Keratinocyte (primary cell): Measurements from ENCODE around the gene IMPDH2. TPM values are rescaled to one million over a fixed set of nuclear protein-coding genes. Genes with fewer than 3 reads are reported as not detected.

ENCODE experiments used
- DNase-seq: peaks from one replicate; pipeline ENCODE4 v3.0.0-alpha.2; 2011; ENCODE audit warnings: low read depth, missing footprints, low spot score
- FAIRE-seq: peaks from 2 replicates; lab custom pipeline; 2011; peaks lifted over from hg19 to GRCh38; lab: Jason Lieb, UNC
- H2AFZ ChIP-seq: 2 replicates; pipeline ENCODE4 v1.6.0; 2012; ENCODE audit warnings: low read length, control low read depth, inconsistent platforms; ENCODE audit not compliant: control insufficient read depth
- H3K27ac ChIP-seq: 2 replicates; pipeline ENCODE4 v1.5.1; 2011; ENCODE audit warnings: low read length; ENCODE audit not compliant: control insufficient read depth, insufficient read depth
- H3K27me3 ChIP-seq: 3 replicates; pipeline ENCODE4 v1.6.0; 2011; ENCODE audit warnings: low read length; ENCODE audit not compliant: control insufficient read depth, insufficient read depth; ENCODE audit errors: extremely low read depth
- H3K36me3 ChIP-seq, 2 experiments: 2 replicates in 1 of 2; 3 replicates in 1 of 2; pipeline ENCODE4 v1.5.1; 2011; ENCODE audit warnings: low read length in 2 of 2, mild to moderate bottlenecking in 1 of 2; ENCODE audit not compliant: control insufficient read depth in 2 of 2, insufficient read depth in 2 of 2; ENCODE audit errors: extremely low read depth in 1 of 2
- H3K4me1 ChIP-seq: 3 replicates; pipeline ENCODE4 v1.5.1; 2011; ENCODE audit warnings: low read length; ENCODE audit not compliant: control insufficient read depth, insufficient read depth; ENCODE audit errors: extremely low read depth
- H3K4me2 ChIP-seq: 3 replicates; pipeline ENCODE4 v1.6.0; 2011; ENCODE audit warnings: low read depth, low read length; ENCODE audit not compliant: control insufficient read depth, insufficient read depth; ENCODE audit errors: extremely low read depth
- H3K4me3 ChIP-seq, 3 experiments: fragments of 200-600 bp in 1 of 3; sonication (generic) in 1 of 3; 2 replicates in 2 of 3; 3 replicates in 1 of 3; pipeline ENCODE4 v1.5.1; 2011 to 2016; ENCODE audit warnings: low read length in 3 of 3, mild to moderate bottlenecking in 3 of 3, control low read depth in 2 of 3, inconsistent platforms in 1 of 3, low read depth in 1 of 3, mixed read lengths in 1 of 3, mixed run types in 1 of 3, moderate library complexity in 1 of 3; ENCODE audit not compliant: control insufficient read depth in 2 of 3, insufficient read depth in 2 of 3; ENCODE audit errors: extremely low read depth in 1 of 3
- H3K79me2 ChIP-seq: 2 replicates; pipeline ENCODE4 v1.6.0; 2012; ENCODE audit warnings: low read length; ENCODE audit not compliant: control insufficient read depth, insufficient read depth
- H3K9ac ChIP-seq: 3 replicates; pipeline ENCODE4 v1.6.0; 2011; ENCODE audit warnings: low read length; ENCODE audit not compliant: control insufficient read depth, insufficient read depth; ENCODE audit errors: extremely low read depth
- H3K9me1 ChIP-seq: 3 replicates; pipeline ENCODE4 v1.6.0; 2011; ENCODE audit warnings: low read length; ENCODE audit not compliant: control insufficient read depth, insufficient read depth; ENCODE audit errors: extremely low read depth
- H3K9me3 ChIP-seq: 2 replicates; pipeline ENCODE4 v1.5.1; 2012; ENCODE audit warnings: low read depth, low read length; ENCODE audit not compliant: control insufficient read depth
- H4K20me1 ChIP-seq: 3 replicates; pipeline ENCODE4 v1.6.0; 2011; ENCODE audit warnings: low read length; ENCODE audit not compliant: control insufficient read depth, insufficient read depth; ENCODE audit errors: extremely low read depth
- EZH2 ChIP-seq: IDR thresholded peaks from one replicate; pipeline ENCODE4 v1.6.1; 2012; ENCODE audit warnings: inconsistent platforms, mild to moderate bottlenecking, low read length, moderate library complexity
- dilution Hi-C: fragments of 300-500 bp; cut with MboI; formaldehyde crosslinking; loops from one replicate; pipeline ENCODE4 v1.7.0; 2020; ENCODE audit warnings: low sequenced_read_pairs; ENCODE audit not compliant: extremely low pct_ligation_motif_present
- polyA plus RNA-seq, 5 experiments: library from polyadenylated mRNA; depleted of rRNA in 3 of 5; stranded (reverse) in 3 of 5; stranded (forward) in 1 of 5; unstranded in 1 of 5; fragments of >200 nt; gene quantifications; 1 replicate in 1 of 5; 2 replicates in 3 of 5; 3 replicates in 1 of 5; pipeline versions ENCODE4 v1.2.1 to v1.2.3, GENCODE V29; 2011 to 2012; ENCODE audit warnings: missing spikeins in 2 of 5, low read depth in 1 of 5, low replicate concordance in 1 of 5
- TF ChIP-seq, protein P1 (sequence below), 3 experiments: IDR thresholded peaks in 1 of 3; conservative IDR thresholded peaks in 1 of 3; optimal IDR thresholded peaks in 1 of 3; 2 replicates in 2 of 3; 3 replicates in 1 of 3; pipeline versions ENCODE3 to v1.5.1; 2011; ENCODE audit warnings: low read length in 3 of 3, mild to moderate bottlenecking in 3 of 3, moderate library complexity in 2 of 3, control low read depth in 1 of 3, inconsistent platforms in 1 of 3; ENCODE audit not compliant: insufficient read depth in 2 of 3; ENCODE audit errors: extremely low read depth in 1 of 3

Gene IMPDH2
- polyA plus RNA-seq, 1 donor (not counting 4 experiments of a cell fraction or from before 2014, with no cell fraction given): 221 TPM

DNA sequence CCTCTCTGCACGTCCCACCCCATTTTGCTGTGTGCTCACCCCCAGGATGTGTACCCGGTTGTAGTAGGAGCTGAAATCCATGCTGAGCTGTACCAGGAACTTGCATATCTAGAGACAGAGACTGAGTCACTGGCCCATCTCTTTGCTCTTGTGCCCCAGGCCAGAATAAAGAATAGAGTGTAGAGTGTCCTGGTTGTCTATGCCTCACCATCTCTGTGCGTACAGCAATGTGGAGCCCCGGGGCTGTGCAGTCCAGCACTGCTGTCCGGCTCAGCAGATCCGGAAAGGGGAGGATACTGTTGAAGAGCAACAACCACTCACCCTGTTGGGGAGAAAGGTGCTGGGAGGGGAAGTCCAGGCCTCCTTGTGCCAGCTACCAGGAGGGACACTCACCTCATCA is 13.4 kb downstream of the IMPDH2 start:
- H3K9ac ChIP-seq: no peak overlapping the region
- no peaks in the 10 kb centered on the region for H3K27me3 ChIP-seq
- TF ChIP-seq, protein P1, sequence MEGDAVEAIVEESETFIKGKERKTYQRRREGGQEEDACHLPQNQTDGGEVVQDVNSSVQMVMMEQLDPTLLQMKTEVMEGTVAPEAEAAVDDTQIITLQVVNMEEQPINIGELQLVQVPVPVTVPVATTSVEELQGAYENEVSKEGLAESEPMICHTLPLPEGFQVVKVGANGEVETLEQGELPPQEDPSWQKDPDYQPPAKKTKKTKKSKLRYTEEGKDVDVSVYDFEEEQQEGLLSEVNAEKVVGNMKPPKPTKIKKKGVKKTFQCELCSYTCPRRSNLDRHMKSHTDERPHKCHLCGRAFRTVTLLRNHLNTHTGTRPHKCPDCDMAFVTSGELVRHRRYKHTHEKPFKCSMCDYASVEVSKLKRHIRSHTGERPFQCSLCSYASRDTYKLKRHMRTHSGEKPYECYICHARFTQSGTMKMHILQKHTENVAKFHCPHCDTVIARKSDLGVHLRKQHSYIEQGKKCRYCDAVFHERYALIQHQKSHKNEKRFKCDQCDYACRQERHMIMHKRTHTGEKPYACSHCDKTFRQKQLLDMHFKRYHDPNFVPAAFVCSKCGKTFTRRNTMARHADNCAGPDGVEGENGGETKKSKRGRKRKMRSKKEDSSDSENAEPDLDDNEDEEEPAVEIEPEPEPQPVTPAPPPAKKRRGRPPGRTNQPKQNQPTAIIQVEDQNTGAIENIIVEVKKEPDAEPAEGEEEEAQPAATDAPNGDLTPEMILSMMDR (optimal IDR thresholded peaks at IDR 0.05 in 1 of 3, IDR thresholded peaks at IDR 0.05 in 1 of 3, conservative IDR thresholded peaks at IDR 0.05 in 1 of 3; ENCODE audit: extremely low read depth in 1 of 3, insufficient read depth in 2 of 3, low read length in 3 of 3): no peak
- TF ChIP-seq EZH2: no peak
- no peaks in the 10 kb centered on the region for H3K9me3 ChIP-seq
- DNase-seq: no peak
- H3K36me3 ChIP-seq: peaks cover 15 to 52% of the 10 kb centered on the region in 2 experiments
- dilution Hi-C loops: no loop called here
- no peak overlapping the region for H3K4me2 ChIP-seq
- no peak overlapping the region for H3K4me3 ChIP-seq
- peaks cover 8% of the 10 kb centered on the region for H3K9me1 ChIP-seq
- H4K20me1 ChIP-seq: peaks cover 27% of the 10 kb centered on the region
- no peak overlapping the region for H3K27ac ChIP-seq
- H3K4me1 ChIP-seq: peaks cover 32% of the 10 kb centered on the region
- no peak overlapping the region for H2AFZ ChIP-seq
- no peak for FAIRE-seq
- peaks cover 44% of the 10 kb centered on the region for H3K79me2 ChIP-seq

DNA sequence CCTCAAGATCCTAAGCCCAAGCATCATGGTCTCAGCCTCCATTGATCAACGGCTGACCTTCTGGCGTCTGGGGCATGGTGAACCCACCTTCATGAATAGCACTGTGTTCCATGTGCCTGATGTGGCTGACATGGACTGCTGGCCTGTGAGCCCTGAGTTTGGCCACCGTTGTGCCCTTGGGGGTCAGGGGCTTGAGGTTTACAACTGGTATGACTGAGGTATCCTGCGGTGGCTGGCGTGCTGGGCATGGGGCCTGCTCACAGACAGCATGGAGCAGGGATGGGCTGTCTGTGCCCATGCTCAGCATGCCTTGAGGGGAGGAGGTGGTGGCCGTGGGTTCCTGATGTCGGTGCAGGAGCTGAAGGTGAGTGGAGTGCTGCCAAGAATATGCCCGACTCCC is 14.1 kb downstream of the IMPDH2 start:
- Histone ChIP-seq H3K9me3 (no peaks in the 10 kb centered on the region), H3K36me3 (peaks cover 15 to 52% of the 10 kb centered on the region in 2 experiments), H3K4me3 (no peak overlapping the region), H3K9ac (no peak overlapping the region), H3K79me2 (peaks cover 37% of the 10 kb centered on the region), H2AFZ (no peak overlapping the region), H3K27ac (no peak overlapping the region), H3K27me3 (no peaks in the 10 kb centered on the region), H3K4me1 (peaks cover 28% of the 10 kb centered on the region), H3K4me2 (no peak overlapping the region), H4K20me1 (peaks cover 27% of the 10 kb centered on the region), H3K9me1 (peaks cover 8% of the 10 kb centered on the region)
- DNase-seq (no peak), FAIRE-seq (no peak)
- dilution Hi-C loops: no loop called here
- no peak for TF ChIP-seq EZH2
- TF ChIP-seq, protein P1 (optimal IDR thresholded peaks at IDR 0.05 in 1 of 3, IDR thresholded peaks at IDR 0.05 in 1 of 3, conservative IDR thresholded peaks at IDR 0.05 in 1 of 3; ENCODE audit: extremely low read depth in 1 of 3, insufficient read depth in 2 of 3, low read length in 3 of 3): no peak
